ENCODE measurements around the gene CDON. TPM values are rescaled to one million over a fixed set of nuclear protein-coding genes. Genes with fewer than 3 reads are reported as not detected.

CDON gene
- total RNA-seq, 1 experiment from 2014 or later: 17.2 TPM

DNA sequence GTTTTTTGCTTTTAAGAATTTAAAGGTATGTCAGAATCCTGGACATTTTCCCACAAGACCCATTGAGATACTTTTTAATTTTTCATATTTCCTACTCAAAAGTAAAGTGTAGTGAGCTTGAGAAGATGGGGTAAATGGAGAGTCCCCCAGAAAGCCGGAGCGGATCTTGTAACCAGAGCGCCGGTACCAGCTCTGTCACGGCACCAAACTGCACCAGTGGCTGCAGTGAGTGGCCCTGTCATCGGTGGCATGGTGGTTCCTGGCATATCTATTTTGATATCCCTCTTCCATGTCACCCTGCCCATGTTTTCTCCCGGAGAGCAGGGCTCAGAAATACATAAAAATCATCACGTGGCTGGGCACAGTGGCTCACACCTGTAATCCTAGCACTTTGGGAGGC lies 139.0 kb downstream of the CDON start:
- Histone ChIP-seq H2BK12ac (ENCODE audit: insufficient read length, low read depth, low read length) (no peak overlapping the region), H3K9me3 (ENCODE audit: control insufficient read depth, low read depth, low read length) (no peaks in the 10 kb centered on the region), H4K20me1 (ENCODE audit: control insufficient read depth, insufficient read depth, insufficient read length) (no peaks in the 10 kb centered on the region), H3K23me2 (ENCODE audit: insufficient read length, low read depth, low read length, poor library complexity, severe bottlenecking) (no peaks in the 10 kb centered on the region), H3K79me2 (ENCODE audit: insufficient read depth, low read length) (no peaks in the 10 kb centered on the region), H2AK5ac (ENCODE audit: insufficient read length, low read length) (no peak overlapping the region), H3K4me1 (ENCODE audit: insufficient read depth, low read length) (no peaks in the 10 kb centered on the region), H3K9ac (ENCODE audit: extremely low read depth, insufficient read length, low read length) (no peak overlapping the region), H2AFZ (ENCODE audit: low read length) (no peak overlapping the region), H2BK20ac (ENCODE audit: low read depth, low read length, poor library complexity, severe bottlenecking) (no peak overlapping the region), H3K56ac (ENCODE audit: insufficient read length, low read depth, low read length) (no peak overlapping the region), H3K18ac (ENCODE audit: insufficient read length, low read depth, low read length) (no peak overlapping the region), H3K4ac (ENCODE audit: low read depth, low read length) (no peak overlapping the region), H3K23ac (ENCODE audit: insufficient read length, low read depth, low read length) (no peak overlapping the region), H3K14ac (ENCODE audit: insufficient read depth, low read length) (no peak overlapping the region), H2BK120ac (ENCODE audit: low read depth, low read length, poor library complexity, severe bottlenecking) (no peak overlapping the region), H4K91ac (ENCODE audit: insufficient read length, low read depth, low read length) (no peak overlapping the region), H3K4me2 (ENCODE audit: insufficient read depth, insufficient read length, low read length) (no peak overlapping the region), H3K27me3 (ENCODE audit: insufficient read depth, low read length) (no peaks in the 10 kb centered on the region), H3K27ac (ENCODE audit: insufficient read length, low read depth, low read length) (no peak overlapping the region), H3K79me1 (ENCODE audit: insufficient read depth, low read depth, low read length, poor library complexity, severe bottlenecking) (no peaks in the 10 kb centered on the region), H4K8ac (replicated peaks; ENCODE audit: insufficient read length, low read depth, low read length) (no peak overlapping the region), H2BK5ac (ENCODE audit: insufficient read length, low read length) (no peak overlapping the region), H4K5ac (ENCODE audit: insufficient read length, low read depth, low read length) (no peak overlapping the region), H3T11ph (ENCODE audit: low read length) (no peak overlapping the region), H2BK15ac (ENCODE audit: low read depth, low read length) (no peak overlapping the region)
- no CpG with 5 or more reads among the region's 8 CpGs for WGBS (ENCODE audit: extremely low coverage, insufficient read length, low lambda C conversion rate)
- Mint-ChIP-seq H3K27me3 (ENCODE audit: low read depth) (peaks cover 3% of the 10 kb centered on the region; the same call in 1 of the 2 replicates), H3K9me3 (no peaks in the 10 kb centered on the region; a peak in 1 of 5 replicates), H3K4me1 (peaks cover 14% of the 10 kb centered on the region in 2 experiments), H3K36me3 (ENCODE audit: insufficient read depth in 1 of 3, low read depth in 3 of 3) (no peaks in the 10 kb centered on the region), H3K27ac (no peak overlapping the region), H3K4me3 (no peak overlapping the region)
- no peak for DNase-seq
- TF ChIP-seq, protein P1, sequence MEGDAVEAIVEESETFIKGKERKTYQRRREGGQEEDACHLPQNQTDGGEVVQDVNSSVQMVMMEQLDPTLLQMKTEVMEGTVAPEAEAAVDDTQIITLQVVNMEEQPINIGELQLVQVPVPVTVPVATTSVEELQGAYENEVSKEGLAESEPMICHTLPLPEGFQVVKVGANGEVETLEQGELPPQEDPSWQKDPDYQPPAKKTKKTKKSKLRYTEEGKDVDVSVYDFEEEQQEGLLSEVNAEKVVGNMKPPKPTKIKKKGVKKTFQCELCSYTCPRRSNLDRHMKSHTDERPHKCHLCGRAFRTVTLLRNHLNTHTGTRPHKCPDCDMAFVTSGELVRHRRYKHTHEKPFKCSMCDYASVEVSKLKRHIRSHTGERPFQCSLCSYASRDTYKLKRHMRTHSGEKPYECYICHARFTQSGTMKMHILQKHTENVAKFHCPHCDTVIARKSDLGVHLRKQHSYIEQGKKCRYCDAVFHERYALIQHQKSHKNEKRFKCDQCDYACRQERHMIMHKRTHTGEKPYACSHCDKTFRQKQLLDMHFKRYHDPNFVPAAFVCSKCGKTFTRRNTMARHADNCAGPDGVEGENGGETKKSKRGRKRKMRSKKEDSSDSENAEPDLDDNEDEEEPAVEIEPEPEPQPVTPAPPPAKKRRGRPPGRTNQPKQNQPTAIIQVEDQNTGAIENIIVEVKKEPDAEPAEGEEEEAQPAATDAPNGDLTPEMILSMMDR (conservative IDR thresholded peaks at IDR 0.05): no peak

Measured in H9 (cell line).